ENCODE data around the gene OARD1. TPM values are rescaled to one million over a fixed set of nuclear protein-coding genes. Genes with fewer than 3 reads are reported as not detected.
A peak's percentile ranks its signal among the peaks of the same experiment; 100 is the strongest.

OARD1 gene
- total and polyA plus RNA-seq, 4 donors = 17.1 to 43.2 (median 32.9) TPM

- whole genome bisulfite sequencing (ENCODE audit: insufficient coverage) = 100% methylated on average over 3 of the region's 6 CpGs
- H3K9me3 ChIP-seq (ENCODE audit: control insufficient read depth, insufficient read depth, low read length) = no peaks in the 10 kb centered on the region
- H3K27ac ChIP-seq (ENCODE audit: low read depth, low read length) = no peak overlapping the region
- peaks cover 31% of the 10 kb centered on the region for H3K36me3 ChIP-seq (ENCODE audit: control insufficient read depth, insufficient read depth, low read length)
- H3K27me3 ChIP-seq (ENCODE audit: control insufficient read depth, insufficient read depth, low read length) = no peaks in the 10 kb centered on the region
- DNase-seq (ENCODE audit: low read depth in 4 of 6, low spot score in 6 of 6) = no peak
- no peak overlapping the region for H3K4me3 ChIP-seq (ENCODE audit: low read depth, low read length)
- no peaks in the 10 kb centered on the region for H3K4me1 ChIP-seq (ENCODE audit: control insufficient read depth, insufficient read depth, low read length)
These were observed 21.6 kb upstream of the OARD1 start for GRCh38 chr6:41093729-41094128.

DNA sequence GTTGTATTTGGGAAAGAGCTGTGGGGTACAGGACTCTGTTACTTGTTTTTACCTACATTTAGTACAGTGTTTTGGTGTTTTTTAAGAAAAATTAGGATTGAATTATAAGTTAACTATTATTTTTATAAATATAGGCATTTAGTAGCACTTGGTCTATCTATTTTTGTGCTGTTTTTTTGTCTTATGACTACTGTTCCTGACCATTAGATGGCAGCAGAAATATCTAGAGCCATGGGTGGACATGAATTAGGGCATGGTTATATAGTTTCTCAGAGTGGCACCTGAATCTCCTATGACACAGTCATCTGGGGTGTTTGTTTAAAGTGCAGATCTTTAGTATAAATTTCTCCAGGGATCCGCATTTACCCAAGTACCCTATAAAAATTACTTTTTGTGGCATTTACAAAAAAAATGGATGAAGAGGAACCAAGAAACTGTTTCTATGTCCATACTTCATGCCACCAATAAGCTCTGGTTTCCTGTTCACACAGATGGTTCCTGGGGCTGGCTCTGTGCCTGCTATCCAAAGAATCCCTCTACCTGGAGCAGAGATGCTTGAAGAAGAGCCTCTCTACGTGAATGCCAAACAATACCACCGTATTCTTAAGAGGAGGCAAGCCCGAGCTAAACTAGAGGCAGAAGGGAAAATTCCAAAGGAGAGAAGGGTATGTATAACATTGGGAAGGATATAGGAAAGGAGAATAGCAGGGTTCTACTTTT is 20.4 kb upstream of the OARD1 start:
- Histone ChIP-seq H3K36me3 (ENCODE audit: control insufficient read depth, insufficient read depth, low read length) (peaks cover 31% of the 10 kb centered on the region), H3K9me3 (ENCODE audit: control insufficient read depth, insufficient read depth, low read length) (no peaks in the 10 kb centered on the region), H3K4me3 (ENCODE audit: low read depth, low read length) (no peak overlapping the region), H3K27ac (ENCODE audit: low read depth, low read length) (no peak overlapping the region), H3K4me1 (ENCODE audit: control insufficient read depth, insufficient read depth, low read length) (no peaks in the 10 kb centered on the region), H3K27me3 (ENCODE audit: control insufficient read depth, insufficient read depth, low read length) (no peaks in the 10 kb centered on the region)
- peak in 4 of 6 donors; percentile 7 to 73 (median 20) for DNase-seq (ENCODE audit: low read depth in 4 of 6, low spot score in 6 of 6)
- WGBS (ENCODE audit: insufficient coverage) = 100% methylated on average over 1 of the region's 4 CpGs

DNA sequence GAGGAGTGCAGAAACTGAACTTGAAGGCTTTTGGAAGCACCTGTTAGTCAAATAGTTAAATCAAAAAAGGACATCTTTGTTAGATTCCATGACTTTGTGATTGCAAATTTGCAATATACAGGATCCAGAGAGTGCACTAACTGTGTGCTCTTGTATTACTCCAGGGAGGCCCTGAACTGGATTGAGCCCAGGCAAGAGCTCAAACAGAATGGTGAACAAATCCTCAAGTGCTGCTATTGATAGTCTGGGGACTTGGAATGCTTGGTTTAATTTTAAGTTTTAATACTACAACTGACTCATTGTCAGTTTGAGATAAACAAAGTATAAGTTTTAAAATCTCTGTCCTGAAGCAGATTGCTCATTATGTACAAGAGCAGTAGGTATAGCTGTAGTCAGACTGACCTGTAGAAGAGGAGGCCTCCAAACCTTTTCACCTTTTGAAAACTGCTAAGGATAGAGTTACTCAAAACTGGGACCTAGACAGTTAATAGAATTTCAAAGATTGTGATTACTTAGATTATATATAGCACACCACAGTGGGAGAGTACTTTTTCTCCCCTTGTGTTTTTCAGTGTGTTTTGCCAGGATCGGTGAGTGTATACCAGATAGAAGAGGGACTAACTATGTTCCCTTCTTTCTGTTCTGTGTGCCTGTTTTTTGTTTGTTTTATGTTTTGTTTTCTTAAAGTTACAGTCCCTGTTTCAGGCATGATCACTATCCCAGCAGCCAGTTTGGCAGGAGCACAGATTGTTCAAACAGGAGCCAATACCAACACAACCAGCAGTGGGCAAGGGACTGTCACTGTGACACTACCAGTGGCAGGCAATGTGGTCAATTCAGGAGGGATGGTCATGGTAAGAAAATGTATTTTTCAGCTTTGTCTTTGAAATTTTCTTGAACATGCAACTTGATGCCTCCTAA is 18.9 kb upstream of the OARD1 start:
- DNase-seq (ENCODE audit: low read depth in 4 of 6, low spot score in 6 of 6) = no peak
- no peaks in the 10 kb centered on the region for H3K27me3 ChIP-seq (ENCODE audit: control insufficient read depth, insufficient read depth, low read length)

GRCh38 chr6:41088451-41088850 is 16.3 kb upstream of the OARD1 start:
- Histone ChIP-seq H3K36me3 (ENCODE audit: control insufficient read depth, insufficient read depth, low read length) (peaks cover 20% of the 10 kb centered on the region), H3K4me1 (ENCODE audit: control insufficient read depth, insufficient read depth, low read length) (no peaks in the 10 kb centered on the region)
- WGBS (ENCODE audit: insufficient coverage) = 88% methylated on average over 3 of the region's 4 CpGs

More for the DNA sequence above, 18.9 kb upstream of the OARD1 start:
- peaks cover 31% of the 10 kb centered on the region for H3K36me3 ChIP-seq (ENCODE audit: control insufficient read depth, insufficient read depth, low read length)
- no CpG with 5 or more reads among the region's 1 CpG for WGBS (ENCODE audit: insufficient coverage)
- H3K4me1 ChIP-seq (ENCODE audit: control insufficient read depth, insufficient read depth, low read length) = no peaks in the 10 kb centered on the region
- H3K4me3 ChIP-seq (ENCODE audit: low read depth, low read length) = no peak overlapping the region
- no peak overlapping the region for H3K27ac ChIP-seq (ENCODE audit: low read depth, low read length)
- no peaks in the 10 kb centered on the region for H3K9me3 ChIP-seq (ENCODE audit: control insufficient read depth, insufficient read depth, low read length)

GRCh38 chr6:41085182-41085581 is 13.0 kb upstream of the OARD1 start:
- Histone ChIP-seq H3K27ac (ENCODE audit: low read depth, low read length) (no peak overlapping the region), H3K4me3 (ENCODE audit: low read depth, low read length) (no peak overlapping the region), H3K4me1 (ENCODE audit: control insufficient read depth, insufficient read depth, low read length) (no peaks in the 10 kb centered on the region), H3K9me3 (ENCODE audit: control insufficient read depth, insufficient read depth, low read length) (no peaks in the 10 kb centered on the region), H3K27me3 (ENCODE audit: control insufficient read depth, insufficient read depth, low read length) (no peaks in the 10 kb centered on the region), H3K36me3 (ENCODE audit: control insufficient read depth, insufficient read depth, low read length) (peaks cover 27% of the 10 kb centered on the region)
- DNase-seq (ENCODE audit: low read depth in 4 of 6, low spot score in 6 of 6) = no peak

More at GRCh38 chr6:41088451-41088850, 16.3 kb upstream of the OARD1 start:
- Histone ChIP-seq H3K27ac (ENCODE audit: low read depth, low read length) (no peak overlapping the region), H3K4me3 (ENCODE audit: low read depth, low read length) (no peak overlapping the region), H3K9me3 (ENCODE audit: control insufficient read depth, insufficient read depth, low read length) (no peaks in the 10 kb centered on the region), H3K27me3 (ENCODE audit: control insufficient read depth, insufficient read depth, low read length) (no peaks in the 10 kb centered on the region)
- no peak for DNase-seq (ENCODE audit: low read depth in 4 of 6, low spot score in 6 of 6)

DNA sequence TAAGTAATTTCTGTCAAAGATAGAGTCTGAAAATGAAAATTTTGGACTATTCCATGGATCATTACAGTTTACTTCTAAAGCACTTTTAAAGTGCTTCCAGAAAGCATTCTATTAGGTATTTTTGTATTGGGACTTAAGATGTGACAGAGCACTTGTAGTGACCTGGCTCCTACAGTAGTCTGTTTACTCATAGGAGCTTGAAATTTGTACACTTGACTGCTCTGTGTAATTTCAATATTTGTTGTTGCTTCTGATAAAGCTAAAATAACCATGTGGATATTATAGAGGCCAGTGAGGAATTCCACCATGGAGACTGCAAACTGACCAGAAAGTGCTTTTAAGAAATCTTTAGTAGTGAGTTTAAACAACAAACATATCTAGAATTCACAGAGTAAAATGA is 10.9 kb upstream of the OARD1 start:
- H3K9me3 ChIP-seq (ENCODE audit: control insufficient read depth, insufficient read depth, low read length) = no peaks in the 10 kb centered on the region
- no peak for DNase-seq (ENCODE audit: low read depth in 4 of 6, low spot score in 6 of 6)
- peaks cover 16% of the 10 kb centered on the region for H3K36me3 ChIP-seq (ENCODE audit: control insufficient read depth, insufficient read depth, low read length)
- H3K4me3 ChIP-seq (ENCODE audit: low read depth, low read length) = no peak overlapping the region
- H3K4me1 ChIP-seq (ENCODE audit: control insufficient read depth, insufficient read depth, low read length) = no peaks in the 10 kb centered on the region
- no peak overlapping the region for H3K27ac ChIP-seq (ENCODE audit: low read depth, low read length)
- no peaks in the 10 kb centered on the region for H3K27me3 ChIP-seq (ENCODE audit: control insufficient read depth, insufficient read depth, low read length)

DNA sequence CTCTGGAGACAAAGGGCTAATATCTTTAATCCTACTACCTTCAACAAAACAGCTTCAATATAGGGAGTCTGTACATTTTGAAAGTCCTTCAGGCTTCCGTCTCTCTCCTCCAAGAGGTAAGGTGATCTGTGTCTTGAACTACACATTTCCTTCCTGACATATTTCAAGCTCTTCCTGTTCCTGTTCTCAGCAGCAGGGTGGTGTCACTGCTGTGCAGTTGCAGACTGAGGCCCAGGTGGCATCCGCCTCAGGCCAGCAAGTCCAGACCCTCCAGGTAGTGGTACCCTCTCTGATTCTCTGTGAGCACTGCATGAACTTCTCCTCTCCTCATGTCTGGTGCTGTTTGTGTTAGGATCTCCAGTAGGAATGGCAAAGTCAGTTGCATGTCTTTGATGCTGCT is 8.5 kb upstream of the OARD1 start:
- Histone ChIP-seq H3K36me3 (ENCODE audit: control insufficient read depth, insufficient read depth, low read length) (peaks cover 15% of the 10 kb centered on the region), H3K27ac (ENCODE audit: low read depth, low read length) (no peak overlapping the region), H3K27me3 (ENCODE audit: control insufficient read depth, insufficient read depth, low read length) (no peaks in the 10 kb centered on the region), H3K9me3 (ENCODE audit: control insufficient read depth, insufficient read depth, low read length) (no peaks in the 10 kb centered on the region), H3K4me1 (ENCODE audit: control insufficient read depth, insufficient read depth, low read length) (no peaks in the 10 kb centered on the region), H3K4me3 (ENCODE audit: low read depth, low read length) (no peak overlapping the region)
- WGBS (ENCODE audit: insufficient coverage) = 100% methylated on average over 1 of the region's 2 CpGs
- DNase-seq (ENCODE audit: low read depth in 4 of 6, low spot score in 6 of 6) = no peak

GRCh38 chr6:41079080-41079479 is 6.9 kb upstream of the OARD1 start:
- H3K4me1 ChIP-seq (ENCODE audit: control insufficient read depth, insufficient read depth, low read length) = no peaks in the 10 kb centered on the region
- no peaks in the 10 kb centered on the region for H3K27me3 ChIP-seq (ENCODE audit: control insufficient read depth, insufficient read depth, low read length)
- DNase-seq (ENCODE audit: low read depth in 4 of 6, low spot score in 6 of 6) = no peak
- 100% methylated on average over 1 of the region's 1 CpG for WGBS (ENCODE audit: insufficient coverage)
- H3K9me3 ChIP-seq (ENCODE audit: control insufficient read depth, insufficient read depth, low read length) = no peaks in the 10 kb centered on the region
- H3K4me3 ChIP-seq (ENCODE audit: low read depth, low read length) = no peak overlapping the region
- peaks cover 12% of the 10 kb centered on the region for H3K36me3 ChIP-seq (ENCODE audit: control insufficient read depth, insufficient read depth, low read length)
- H3K27ac ChIP-seq (ENCODE audit: low read depth, low read length) = no peak overlapping the region

- Histone ChIP-seq H3K27me3 (ENCODE audit: control insufficient read depth, insufficient read depth, low read length) (no peaks in the 10 kb centered on the region), H3K27ac (ENCODE audit: low read depth, low read length) (no peak overlapping the region), H3K4me1 (ENCODE audit: control insufficient read depth, insufficient read depth, low read length) (no peaks in the 10 kb centered on the region), H3K36me3 (ENCODE audit: control insufficient read depth, insufficient read depth, low read length) (peaks cover 10% of the 10 kb centered on the region), H3K9me3 (ENCODE audit: control insufficient read depth, insufficient read depth, low read length) (no peaks in the 10 kb centered on the region), H3K4me3 (ENCODE audit: low read depth, low read length) (no peak overlapping the region)
- no peak for DNase-seq (ENCODE audit: low read depth in 4 of 6, low spot score in 6 of 6)
- no CpG with 5 or more reads among the region's 3 CpGs for WGBS (ENCODE audit: insufficient coverage)
These were observed 5.9 kb upstream of the OARD1 start for GRCh38 chr6:41078101-41078500.
